ENCODE measurements around the gene CDC6.

CDC6 gene

DNA sequence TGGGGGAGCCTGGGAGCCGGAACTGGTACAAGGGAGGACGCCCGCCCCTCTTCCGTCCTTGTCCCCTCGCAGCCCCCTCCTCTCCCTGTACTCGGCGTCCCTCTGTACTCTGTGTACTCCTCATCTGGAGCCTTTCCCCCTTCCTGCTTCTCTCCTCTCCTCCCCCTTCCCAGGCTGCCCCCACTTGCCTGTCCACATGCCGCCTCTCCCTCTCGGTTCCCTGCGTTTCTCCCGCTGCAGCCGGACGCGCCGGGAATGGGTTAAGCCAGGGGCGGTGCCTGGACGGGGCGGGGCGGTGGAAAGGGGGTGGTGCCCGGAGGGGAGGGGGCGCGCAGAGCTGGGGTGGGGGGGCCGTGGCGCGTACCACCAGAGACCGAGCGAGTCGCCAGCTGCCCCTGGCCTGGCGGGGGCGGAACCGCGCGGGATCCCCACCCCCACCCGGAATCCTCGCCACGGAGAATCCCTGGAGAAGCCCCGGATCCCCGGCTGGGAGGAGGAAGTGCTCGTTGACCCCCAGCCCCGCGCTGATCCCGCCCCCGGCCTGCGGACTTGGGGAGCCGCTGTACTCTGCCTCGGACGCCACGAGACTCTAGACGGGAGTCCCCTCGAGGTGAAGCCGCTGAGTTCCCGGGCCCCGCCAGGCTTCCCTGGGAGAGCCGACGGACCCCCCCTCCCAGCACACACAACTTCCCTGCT, 54.3 kb downstream of the CDC6 start:
- H3K18ac ChIP-seq (ENCODE audit: low read depth in 1 of 2, low read length in 2 of 2): peak overlapping the region; percentile 85 to 91
- WGBS: 0% methylated on average over 16 of the region's 55 CpGs
- peak; percentile 77 for DNase-seq

GRCh38 chr17:40342504-40343218, 55.0 kb downstream of the CDC6 start:
- WGBS: 0% methylated on average over 16 of the region's 38 CpGs
- peaks cover 38% of the 10 kb centered on the region for H3K79me1 ChIP-seq (replicated peaks; ENCODE audit: low read length, poor library complexity, severe bottlenecking)
- peak overlapping the region; percentile 55 for H2BK15ac ChIP-seq (ENCODE audit: low read depth, poor library complexity, severe bottlenecking)
- peak overlapping the region; percentile 67 to 90 for H3K4me3 ChIP-seq (ENCODE audit: insufficient read depth in 1 of 2, low read depth in 1 of 2, low read length in 2 of 2)
- H3K9me3 ChIP-seq (ENCODE audit: control insufficient read depth, low read length): no peaks in the 10 kb centered on the region
- no peak overlapping the region for H2BK5ac ChIP-seq (ENCODE audit: low read depth, low read length, poor library complexity, severe bottlenecking)
- no peak overlapping the region for H2AK5ac ChIP-seq (ENCODE audit: low read length, severe bottlenecking)
- no peak overlapping the region for H3K27ac ChIP-seq (ENCODE audit: low read length, poor library complexity, severe bottlenecking)
- H3K9ac ChIP-seq (ENCODE audit: low read length): peak overlapping the region; percentile 93
- H3K14ac ChIP-seq (ENCODE audit: low read length in 2 of 2): peak overlapping the region in 1 of 2 experiments; percentile 68
- peaks cover 14 to 24% of the 10 kb centered on the region in 2 experiments for H3K36me3 ChIP-seq (ENCODE audit: control insufficient read depth in 1 of 2, insufficient read depth in 2 of 2, low read depth in 1 of 2, low read length in 2 of 2)
- H3K4ac ChIP-seq (ENCODE audit: low read depth in 1 of 2, low read length in 2 of 2): peak overlapping the region; percentile 65 to 70
- no peak overlapping the region for H4K91ac ChIP-seq (ENCODE audit: low read length)
- peak overlapping the region; percentile 18 to 46 for H2BK12ac ChIP-seq (ENCODE audit: low read length in 2 of 2)
- no peak overlapping the region for H2BK120ac ChIP-seq (ENCODE audit: low read depth, low read length)
- H2AFZ ChIP-seq (ENCODE audit: low read depth, low read length): no peak overlapping the region
- H3K23ac ChIP-seq (ENCODE audit: low read length in 2 of 2): peak overlapping the region in 1 of 2 experiments; percentile 65
- peaks cover 57% of the 10 kb centered on the region for H3K4me1 ChIP-seq (ENCODE audit: control insufficient read depth, insufficient read depth, low read depth, low read length)
- peak overlapping the region; percentile 82 to 85 for H3K18ac ChIP-seq (ENCODE audit: low read depth in 1 of 2, low read length in 2 of 2)
- H3K4me2 ChIP-seq (ENCODE audit: low read length, poor library complexity, severe bottlenecking): peak overlapping the region; percentile 86
- DNase-seq: no peak
- H4K8ac ChIP-seq (ENCODE audit: low read length): no peak overlapping the region
- H3K27me3 ChIP-seq (ENCODE audit: control insufficient read depth in 1 of 2, insufficient read depth in 1 of 2, low read length in 2 of 2): no peaks in the 10 kb centered on the region

More for the DNA sequence above, 54.3 kb downstream of the CDC6 start:
- H3K79me1 ChIP-seq (replicated peaks; ENCODE audit: low read length, poor library complexity, severe bottlenecking): peaks cover 32% of the 10 kb centered on the region
- H3K9ac ChIP-seq (ENCODE audit: low read length): peak overlapping the region; percentile 93
- no peak overlapping the region for H4K8ac ChIP-seq (ENCODE audit: low read length)
- no peak overlapping the region for H2BK5ac ChIP-seq (ENCODE audit: low read depth, low read length, poor library complexity, severe bottlenecking)
- no peak overlapping the region for H2AK5ac ChIP-seq (ENCODE audit: low read length, severe bottlenecking)
- peak overlapping the region; percentile 86 for H3K4me2 ChIP-seq (ENCODE audit: low read length, poor library complexity, severe bottlenecking)
- peak overlapping the region; percentile 65 to 70 for H3K4ac ChIP-seq (ENCODE audit: low read depth in 1 of 2, low read length in 2 of 2)
- H3K4me1 ChIP-seq (ENCODE audit: control insufficient read depth, insufficient read depth, low read depth, low read length): peaks cover 50% of the 10 kb centered on the region
- H3K14ac ChIP-seq (ENCODE audit: low read length in 2 of 2): no peak overlapping the region
- H3K27ac ChIP-seq (ENCODE audit: low read length, poor library complexity, severe bottlenecking): no peak overlapping the region
- H2AFZ ChIP-seq (ENCODE audit: low read depth, low read length): no peak overlapping the region
- H3K4me3 ChIP-seq (ENCODE audit: insufficient read depth in 1 of 2, low read depth in 1 of 2, low read length in 2 of 2): peak overlapping the region; percentile 67 to 90
- peak overlapping the region; percentile 52 for H2BK15ac ChIP-seq (ENCODE audit: low read depth, poor library complexity, severe bottlenecking)
- peak overlapping the region; percentile 23 for H4K91ac ChIP-seq (ENCODE audit: low read length)
- H2BK12ac ChIP-seq (ENCODE audit: low read length in 2 of 2): peak overlapping the region in 1 of 2 experiments; percentile 17
- H3K36me3 ChIP-seq (ENCODE audit: control insufficient read depth in 1 of 2, insufficient read depth in 2 of 2, low read depth in 1 of 2, low read length in 2 of 2): peaks cover 14 to 21% of the 10 kb centered on the region in 2 experiments
- H3K27me3 ChIP-seq (ENCODE audit: control insufficient read depth in 1 of 2, insufficient read depth in 1 of 2, low read length in 2 of 2): no peaks in the 10 kb centered on the region
- H2BK120ac ChIP-seq (ENCODE audit: low read depth, low read length): peak overlapping the region; percentile 50
- H3K9me3 ChIP-seq (ENCODE audit: control insufficient read depth, low read length): no peaks in the 10 kb centered on the region
- no peak overlapping the region for H3K23ac ChIP-seq (ENCODE audit: low read length in 2 of 2)

DNA sequence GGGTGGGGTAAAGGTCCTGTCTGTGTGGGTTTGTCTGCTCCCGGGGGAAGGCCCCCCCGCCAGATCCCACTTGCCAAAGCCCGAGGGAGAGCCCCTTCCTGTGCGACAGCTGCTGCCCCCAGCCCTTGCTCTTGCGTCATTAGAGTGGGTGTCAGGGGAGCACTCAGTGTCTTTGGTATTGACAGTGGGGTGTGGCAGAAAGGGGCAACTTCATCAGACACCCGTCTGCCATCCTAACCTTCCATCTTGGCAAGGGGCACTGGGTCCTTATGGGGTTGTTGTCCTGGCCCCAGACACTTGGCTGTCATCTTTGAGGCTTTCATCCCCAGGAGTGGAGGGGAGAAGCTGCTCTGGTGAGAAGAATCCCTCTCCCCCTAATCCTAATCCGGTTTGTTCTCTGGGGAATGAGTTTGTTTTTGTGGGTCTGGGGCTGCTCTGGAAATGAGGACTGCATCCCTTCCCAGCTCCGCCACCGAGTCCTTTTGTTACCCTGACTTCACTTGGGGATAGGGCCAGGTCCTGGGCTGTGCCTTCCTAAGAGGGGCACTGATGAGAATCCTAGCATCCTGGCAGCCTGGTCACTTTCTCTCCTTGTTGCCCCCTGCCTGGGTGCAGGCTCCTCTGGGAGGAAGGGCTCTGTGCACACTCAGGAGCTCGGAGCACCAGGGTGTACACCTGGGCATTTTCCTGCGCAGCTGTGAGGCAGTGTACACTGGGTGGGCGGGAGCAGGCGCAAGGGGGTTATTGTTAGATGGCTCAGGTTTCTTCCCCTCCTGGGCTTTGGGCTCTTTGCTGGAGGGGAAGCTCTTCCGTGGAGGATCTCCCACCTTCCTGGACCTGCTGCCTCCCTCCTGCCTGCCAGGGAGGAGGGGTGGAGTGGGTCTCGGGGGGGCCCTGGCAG, 55.8 kb downstream of the CDC6 start:
- Histone ChIP-seq H3K4me1 (ENCODE audit: control insufficient read depth, insufficient read depth, low read depth, low read length) (peaks cover 62% of the 10 kb centered on the region), H2BK5ac (ENCODE audit: low read depth, low read length, poor library complexity, severe bottlenecking) (no peak overlapping the region), H3K27me3 (ENCODE audit: control insufficient read depth in 1 of 2, insufficient read depth in 1 of 2, low read length in 2 of 2) (no peaks in the 10 kb centered on the region), H2AFZ (ENCODE audit: low read depth, low read length) (no peak overlapping the region), H3K36me3 (ENCODE audit: control insufficient read depth in 1 of 2, insufficient read depth in 2 of 2, low read depth in 1 of 2, low read length in 2 of 2) (peaks cover 13 to 24% of the 10 kb centered on the region in 2 experiments), H3K4me2 (ENCODE audit: low read length, poor library complexity, severe bottlenecking) (peak overlapping the region; percentile 86), H2BK120ac (ENCODE audit: low read depth, low read length) (peak overlapping the region; percentile 4), H3K27ac (ENCODE audit: low read length, poor library complexity, severe bottlenecking) (no peak overlapping the region), H3K4me3 (ENCODE audit: insufficient read depth in 1 of 2, low read depth in 1 of 2, low read length in 2 of 2) (peak overlapping the region; percentile 37 to 90), H4K8ac (ENCODE audit: low read length) (no peak overlapping the region), H2BK12ac (ENCODE audit: low read length in 2 of 2) (peak overlapping the region in 1 of 2 experiments; percentile 57), H3K9ac (ENCODE audit: low read length) (peak overlapping the region; percentile 93), H3K23ac (ENCODE audit: low read length in 2 of 2) (peak overlapping the region in 1 of 2 experiments; percentile 78), H2BK15ac (ENCODE audit: low read depth, poor library complexity, severe bottlenecking) (peak overlapping the region; percentile 55), H4K91ac (ENCODE audit: low read length) (peak overlapping the region; percentile 5), H3K14ac (ENCODE audit: low read length in 2 of 2) (no peak overlapping the region), H3K79me1 (replicated peaks; ENCODE audit: low read length, poor library complexity, severe bottlenecking) (peaks cover 38% of the 10 kb centered on the region), H3K9me3 (ENCODE audit: control insufficient read depth, low read length) (no peaks in the 10 kb centered on the region), H3K18ac (ENCODE audit: low read depth in 1 of 2, low read length in 2 of 2) (peak overlapping the region in 1 of 2 experiments; percentile 85), H3K4ac (ENCODE audit: low read depth in 1 of 2, low read length in 2 of 2) (peak overlapping the region in 1 of 2 experiments; percentile 40), H2AK5ac (ENCODE audit: low read length, severe bottlenecking) (peak overlapping the region; percentile 42)
- 52% methylated on average over 9 of the region's 15 CpGs for WGBS
- DNase-seq: no peak

Data from mesenchymal stem cell (in vitro differentiated cells and primary cell).